GM18508 (cell line): Measurements from ENCODE around the gene CPSF4L.
"Not testable (repeated sequence)": the region's sequence is repeated elsewhere in the genome, so short reads cannot be mapped to it uniquely, and the experiment has no call there.

ENCODE experiments used
- ATAC-seq: cut with Tn5 transposase; IDR thresholded peaks from one replicate; pipeline ENCODE4 v1.9.1; 2021; ENCODE audit warnings: moderate number of reproducible peaks; ENCODE audit not compliant: insufficient read depth, unreplicated experiment

Gene CPSF4L

DNA sequence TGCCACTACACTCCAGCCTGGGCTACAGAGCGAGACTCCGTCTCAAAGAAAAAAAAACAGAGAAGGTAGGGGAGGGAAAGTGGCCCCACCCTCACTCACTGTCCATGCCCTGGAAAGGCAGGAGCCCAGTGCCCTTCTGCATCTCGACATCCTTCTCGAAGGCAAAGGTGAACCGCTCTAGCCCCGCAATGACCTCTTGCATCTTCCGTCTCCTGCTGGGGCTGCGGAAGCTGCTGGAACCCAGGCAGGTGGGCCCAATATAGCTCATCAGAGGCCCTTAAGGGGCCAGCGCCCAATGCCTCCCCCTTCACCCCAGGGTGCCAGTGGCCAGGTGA is at the start of gene CPSF4L:
Gene CPSF4L, minus strand, starts transcription at position 264 of the 335 bp plus-strand sequence. Its CDS starts 62 bp downstream, at position 202.
- ATAC-seq: no peak

DNA sequence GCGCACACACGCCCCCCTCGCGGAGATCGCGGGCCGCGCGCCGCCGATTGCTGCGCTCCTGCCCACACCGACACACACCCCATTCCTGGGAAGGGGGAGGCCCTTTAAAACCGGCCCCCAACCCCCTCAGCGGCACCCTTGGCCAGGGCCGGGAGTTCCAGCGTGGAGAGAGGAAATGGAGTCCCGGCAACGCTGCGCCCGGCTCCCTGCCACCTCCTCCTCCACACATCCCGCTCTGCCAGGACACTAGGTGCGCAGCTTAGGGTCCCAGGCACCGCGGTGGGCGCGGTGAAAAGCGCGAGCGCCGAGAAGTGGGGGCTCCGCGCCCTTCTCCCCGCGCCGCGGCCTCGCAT is 49.7 kb upstream of the CPSF4L start:
- no peak for ATAC-seq

GRCh38 chr17:73309727-73310596 is 48.3 kb upstream of the CPSF4L start:
- ATAC-seq: no peak

DNA sequence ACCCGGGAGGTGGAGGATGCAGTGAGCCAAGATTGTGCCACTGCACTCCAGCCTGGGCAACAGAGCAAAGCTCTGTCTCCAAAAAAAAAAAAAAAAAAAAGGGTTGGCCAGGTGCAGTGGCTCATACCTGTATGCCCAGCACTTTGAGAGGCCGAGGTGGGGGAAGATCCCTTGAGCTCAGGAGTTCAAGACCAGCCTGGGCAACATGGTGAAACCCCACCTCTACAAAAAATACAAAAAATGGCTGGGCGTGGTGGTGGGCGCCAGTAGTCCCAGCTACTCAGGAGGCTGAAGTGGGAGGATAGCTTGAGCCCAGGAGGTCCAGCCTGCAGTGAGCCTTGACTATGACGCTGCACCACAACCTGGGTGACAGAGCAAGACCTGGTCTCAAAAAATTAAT is 47.3 kb upstream of the CPSF4L start:
- not testable (repeated sequence) for ATAC-seq

GRCh38 chr17:73308017-73308823 is 46.5 kb upstream of the CPSF4L start:
- no peak for ATAC-seq

DNA sequence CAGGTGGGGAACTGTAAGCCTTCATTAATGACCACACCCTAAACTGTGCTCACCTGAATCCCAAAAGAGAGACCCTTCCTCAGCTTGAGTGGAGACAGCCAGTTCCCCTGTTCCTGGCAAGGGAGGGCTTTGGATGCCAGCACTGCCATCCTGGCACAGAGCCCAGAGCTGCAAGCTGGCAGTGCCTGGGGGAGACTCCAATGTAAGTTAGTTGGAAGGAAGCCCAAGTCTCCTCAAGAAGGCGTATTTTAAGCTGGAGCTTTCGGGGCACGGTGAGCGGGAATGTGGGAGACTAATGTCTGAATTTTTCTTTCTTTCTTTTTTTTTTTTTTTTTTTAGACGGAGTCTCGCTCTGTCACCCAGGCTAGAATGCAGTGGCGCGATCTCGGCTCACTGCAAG is 45.5 kb upstream of the CPSF4L start:
- no peak for ATAC-seq

GRCh38 chr17:73305845-73306836 is 44.5 kb upstream of the CPSF4L start:
- no peak for ATAC-seq

GRCh38 chr17:73304971-73305812 is 43.5 kb upstream of the CPSF4L start:
- no peak for ATAC-seq

GRCh38 chr17:73304438-73304837 is 42.8 kb upstream of the CPSF4L start:
- ATAC-seq: no peak

GRCh38 chr17:73302189-73302588 is 40.5 kb upstream of the CPSF4L start:
- no peak for ATAC-seq

- no peak for ATAC-seq
Observed at GRCh38 chr17:73301369-73301768, 39.7 kb upstream of the CPSF4L start.

GRCh38 chr17:73300392-73300791 is 38.7 kb upstream of the CPSF4L start:
- no peak for ATAC-seq

DNA sequence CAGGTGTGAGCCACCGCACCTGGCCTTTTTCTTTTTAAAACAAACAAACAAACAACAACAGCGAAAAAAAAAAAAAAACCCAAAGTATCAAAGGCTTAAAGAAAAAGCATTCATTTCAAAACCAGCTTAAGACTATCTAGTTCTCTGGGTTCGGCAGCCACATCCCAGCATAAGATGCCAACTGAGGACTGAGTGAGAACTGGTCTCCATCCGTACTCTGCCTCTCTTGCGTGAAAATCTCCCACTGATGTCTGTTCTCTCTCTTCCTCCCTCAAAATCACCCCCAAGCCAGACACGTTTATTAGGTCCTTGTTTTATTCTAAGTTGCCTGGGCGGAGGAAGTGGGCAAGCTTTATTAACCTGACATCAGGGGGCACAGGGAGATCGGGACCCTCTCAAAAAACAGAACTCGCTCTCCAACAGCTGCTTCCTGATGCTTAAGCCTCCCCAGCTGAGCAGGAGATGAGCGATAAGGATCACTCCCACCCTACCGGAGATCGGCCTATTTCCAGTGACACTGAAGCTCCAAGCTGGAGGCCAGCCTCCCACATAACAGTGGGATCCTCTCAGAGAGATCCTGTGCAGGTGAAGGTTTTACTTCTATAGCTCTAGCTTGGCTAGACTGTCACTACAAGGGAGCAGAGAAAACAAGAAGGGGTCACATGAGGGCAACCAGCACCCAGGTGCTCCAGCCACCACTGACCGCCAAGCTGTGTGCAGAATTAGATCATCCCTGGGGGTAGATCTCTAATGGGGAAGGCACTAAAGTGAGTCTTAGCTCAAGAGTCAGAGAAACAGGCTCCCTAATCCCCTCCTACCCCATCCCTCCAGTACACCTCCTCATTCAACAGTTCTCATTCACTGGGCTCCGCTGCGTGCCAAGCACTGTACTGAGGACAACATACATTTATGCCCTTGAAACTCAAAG is 36.5 kb upstream of the CPSF4L start:
- ATAC-seq: no peak

- no peak for ATAC-seq
Observed at GRCh38 chr17:73293480-73293911, 31.8 kb upstream of the CPSF4L start.

GRCh38 chr17:73293031-73293430 is 31.4 kb upstream of the CPSF4L start:
- no peak for ATAC-seq

GRCh38 chr17:73292031-73292531 is 30.4 kb upstream of the CPSF4L start:
- ATAC-seq: no peak

- ATAC-seq: peak; percentile 91
Observed at GRCh38 chr17:73291260-73291801, 29.7 kb upstream of the CPSF4L start.
